Activated naive CD4-positive, alpha-beta T cell treated with anti-CD3 and anti-CD28 coated beads for 36 hours (primary cell): ENCODE data around the gene NFILZ. TPM values are rescaled to one million over a fixed set of nuclear protein-coding genes. Genes with fewer than 3 reads are reported as not detected.
A peak's percentile ranks its signal among the peaks of the same experiment; 100 is the strongest.

Experiments used
- CTCF ChIA-PET: fragments of 350-600 bp; sonication (Branson Sonifier 250); formaldehyde crosslinking; loops from one replicate; lab custom pipeline; 2021; ENCODE audit warnings: antibody characterized with exemption; lab: Charles Lee
- DNase-seq: peaks from one replicate; pipeline ENCODE4 v3.0.0-alpha.2; 2020
- H3K27ac Mint-ChIP-seq: one replicate; pipeline ENCODE4 v1.8.0; 2021; ENCODE audit warnings: mild to moderate bottlenecking, mixed read lengths
- H3K27me3 Mint-ChIP-seq: one replicate; pipeline ENCODE4 v1.8.0; 2021; ENCODE audit warnings: low read depth, mixed read lengths
- H3K36me3 Mint-ChIP-seq: one replicate; pipeline ENCODE4 v1.8.0; 2021; ENCODE audit warnings: low read depth, mixed read lengths
- H3K4me1 Mint-ChIP-seq: one replicate; pipeline ENCODE4 v1.8.0; 2021; ENCODE audit warnings: low read depth, mixed read lengths
- H3K4me3 Mint-ChIP-seq: one replicate; pipeline ENCODE4 v1.8.0; 2021; ENCODE audit warnings: mild to moderate bottlenecking, moderate library complexity, mixed read lengths
- H3K9me3 Mint-ChIP-seq: one replicate; pipeline ENCODE4 v1.8.0; 2021; ENCODE audit warnings: mixed read lengths
- intact Hi-C: fragments of 100-400 bp; cut with micrococcal nuclease; formaldehyde crosslinking; loops from one replicate; pipeline ENCODE4 v1.15.1; 2023
- total RNA-seq, 2 experiments: library from RNA; stranded (reverse); gene quantifications; one replicate each; pipeline ENCODE4 v1.2.3, GENCODE V29; 2021

Gene NFILZ, protein sequence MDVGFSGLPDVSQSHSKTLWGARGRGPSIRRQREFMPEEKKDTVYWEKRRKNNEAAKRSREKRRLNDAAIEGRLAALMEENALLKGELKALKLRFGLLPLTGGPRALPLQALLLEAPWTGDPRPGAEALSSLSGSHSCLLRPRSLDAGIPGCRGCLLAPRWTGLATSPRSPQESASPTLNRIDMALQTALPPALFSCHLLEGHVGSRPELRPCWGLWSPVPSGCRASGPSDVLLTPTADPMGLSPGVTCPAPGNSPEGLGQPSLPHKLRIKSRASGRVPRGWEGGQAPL
- total RNA-seq: not detected

DNA sequence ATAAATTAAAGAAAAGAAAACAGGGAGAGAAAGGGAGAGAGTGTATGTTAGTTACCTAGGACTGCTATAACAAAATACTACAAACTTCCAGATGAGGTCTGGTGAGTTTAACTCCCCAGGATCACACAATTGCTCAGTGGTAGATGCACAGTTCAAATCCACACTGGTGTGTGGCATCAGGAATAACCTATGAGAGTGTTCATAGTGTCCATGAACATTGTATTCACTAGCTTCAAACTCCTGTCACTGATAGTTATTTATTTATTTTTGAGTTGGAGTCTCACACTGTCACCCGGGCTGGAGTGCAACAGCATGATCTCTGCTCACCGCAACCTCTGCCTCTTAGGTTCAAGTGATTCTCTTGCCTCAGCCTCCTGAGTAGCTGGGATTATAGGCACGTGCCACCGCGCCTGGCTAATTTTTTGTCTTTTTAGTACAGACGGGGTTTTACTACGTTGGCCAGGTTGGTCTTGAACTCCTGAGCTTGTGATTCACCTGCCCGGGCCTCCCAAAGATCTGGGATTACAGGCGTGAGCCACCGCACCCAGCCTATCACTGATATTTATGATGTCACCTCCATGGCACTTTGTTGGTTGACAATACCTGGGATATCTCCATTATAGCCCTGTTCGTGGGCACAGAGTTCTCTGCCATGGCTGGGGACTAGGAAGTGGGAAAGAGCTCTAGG, at the start of gene NFILZ:
TSS of gene NFILZ (plus strand) at position 638 of the 688 bp plus-strand sequence. CDS start 46,133 bp downstream, outside the sequence.
- intact Hi-C loops: no loop called here
- peaks cover 2% of the 10 kb centered on the region for H3K4me1 Mint-ChIP-seq
- H3K9me3 Mint-ChIP-seq: no peaks in the 10 kb centered on the region
- no peak within 1 kb of the TSS for H3K4me3 Mint-ChIP-seq
- no peak for DNase-seq
- H3K27ac Mint-ChIP-seq: no peak within 1 kb of the TSS
- no peaks in the 10 kb centered on the region for H3K27me3 Mint-ChIP-seq
- no peaks in the 10 kb centered on the region for H3K36me3 Mint-ChIP-seq
- CTCF ChIA-PET: interaction anchor here (0.7 to 0.9 kb wide), 2 partner anchors 50 to 64 kb away, joined by 3 read pairs; no protein-coding TSS in a partner anchor

GRCh38 chr19:8580710-8581281, 49.6 kb upstream of the NFILZ start:
- Mint-ChIP-seq H3K36me3 (no peaks in the 10 kb centered on the region), H3K27ac (no peak overlapping the region), H3K9me3 (no peaks in the 10 kb centered on the region), H3K4me3 (no peak overlapping the region), H3K4me1 (peaks cover 32% of the 10 kb centered on the region), H3K27me3 (no peaks in the 10 kb centered on the region)
- DNase-seq: peak; percentile 92
- intact Hi-C loops: loop anchor here (1.0 to 2.0 kb wide), 4 partner anchors 43 to 226 kb away; no protein-coding TSS in a partner anchor
- CTCF ChIA-PET: interaction anchor here (0.6 to 7.2 kb wide), 31 partner anchors 14 to 475 kb away, joined by 3 to 103 read pairs (median 4); partner anchors contain the start of genes MARCHF2 and ZNF414

DNA sequence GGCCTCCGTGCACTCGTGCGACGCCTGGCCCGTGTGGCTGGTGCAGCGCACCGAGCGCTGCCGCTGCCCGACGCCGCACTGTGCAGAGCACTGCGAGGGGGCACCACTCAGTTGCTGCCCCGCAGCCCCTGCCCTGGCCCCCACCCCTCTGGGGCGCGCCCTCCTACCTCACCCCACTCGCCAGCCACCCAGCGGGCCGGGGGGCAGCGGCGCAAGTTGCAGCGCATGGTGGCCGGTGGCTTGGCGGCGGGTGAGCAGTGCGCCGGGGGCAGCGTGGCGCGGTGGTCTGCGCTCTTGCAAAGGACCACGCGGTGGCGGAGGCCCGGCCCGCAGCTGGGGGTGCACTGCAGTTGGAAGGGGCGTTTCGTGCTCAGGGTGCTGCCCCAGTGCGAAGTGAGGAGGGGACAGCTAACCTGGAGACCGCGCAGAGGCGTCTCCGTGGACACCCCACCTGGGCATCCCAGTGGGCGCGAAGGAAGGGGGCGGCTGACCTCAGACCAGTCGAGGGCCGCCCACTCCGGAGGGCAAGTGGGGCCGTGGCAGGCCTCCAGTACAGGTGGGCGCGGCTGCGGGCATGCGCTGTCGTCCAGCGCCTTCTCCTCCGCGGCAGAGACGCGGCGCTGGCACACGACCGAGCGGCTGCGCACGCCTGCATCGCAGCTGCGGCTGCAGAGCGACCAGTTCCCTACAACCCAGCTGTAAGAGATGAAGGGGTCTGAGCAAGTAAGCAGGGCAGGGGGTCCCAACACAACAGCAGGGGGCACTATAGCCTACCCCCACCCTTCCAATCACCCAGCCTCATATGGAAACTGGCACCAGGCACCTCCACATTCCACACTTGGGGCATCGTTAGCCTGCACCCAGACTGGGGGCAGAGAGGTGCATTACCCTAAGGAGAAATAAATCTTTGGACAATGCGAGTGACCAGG, 45.2 kb upstream of the NFILZ start:
- intact Hi-C loops: no loop called here

DNA sequence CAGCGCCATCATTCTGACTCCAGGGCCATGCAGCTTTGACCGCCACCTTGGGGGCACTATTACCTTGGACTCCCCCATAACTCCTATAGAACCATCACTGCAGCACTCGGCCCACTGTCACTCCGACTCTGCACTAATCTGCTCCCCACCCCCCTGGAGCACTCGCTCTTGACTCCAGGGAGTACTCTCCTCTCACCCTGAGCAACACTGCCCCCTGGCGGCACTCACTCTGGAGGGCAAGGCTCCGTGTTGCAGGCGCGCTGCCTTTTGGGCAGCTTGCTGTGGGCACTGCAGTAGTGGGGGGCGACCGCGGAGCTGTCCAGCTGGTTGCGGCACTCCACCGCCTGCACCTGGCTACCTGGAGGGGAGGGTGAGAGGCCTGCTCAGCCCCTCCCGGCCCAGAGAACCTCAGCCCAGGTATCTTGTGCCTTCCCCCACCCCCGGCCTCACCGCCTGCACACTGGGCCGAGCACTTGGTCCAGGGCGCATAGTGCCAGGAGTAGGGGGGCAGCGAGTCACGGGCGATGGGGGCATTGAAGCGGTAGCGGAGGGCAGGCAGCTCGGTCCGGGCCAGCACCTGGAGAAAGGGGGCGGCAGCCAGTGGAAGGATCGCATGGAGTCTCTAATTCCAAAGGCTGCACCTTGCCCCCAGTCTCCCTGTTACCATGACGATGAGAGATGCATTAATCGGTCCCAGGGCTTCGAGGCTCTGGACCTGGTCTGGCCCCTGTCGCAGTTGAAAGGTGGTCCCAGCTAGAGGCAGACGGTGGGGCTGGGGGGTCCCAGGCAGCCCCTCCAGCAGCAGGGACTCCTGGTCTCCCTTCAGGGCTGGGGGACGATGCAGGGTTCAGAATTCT, 44.3 kb upstream of the NFILZ start:
- H3K27me3 Mint-ChIP-seq: no peaks in the 10 kb centered on the region
- no peak overlapping the region for H3K27ac Mint-ChIP-seq
- intact Hi-C loops: no loop called here
- no peak overlapping the region for H3K4me3 Mint-ChIP-seq
- H3K9me3 Mint-ChIP-seq: no peaks in the 10 kb centered on the region
- CTCF ChIA-PET: interaction anchor here (0.6 to 1.1 kb wide), 2 partner anchors 10 to 66 kb away, joined by 3 to 5 read pairs; partner anchors contain the start of gene MYO1F
- H3K36me3 Mint-ChIP-seq: no peaks in the 10 kb centered on the region
- peak; percentile 53 for DNase-seq
- no peaks in the 10 kb centered on the region for H3K4me1 Mint-ChIP-seq

More for the DNA sequence above, 45.2 kb upstream of the NFILZ start:
- Mint-ChIP-seq H3K27me3 (no peaks in the 10 kb centered on the region), H3K9me3 (no peaks in the 10 kb centered on the region), H3K27ac (no peak overlapping the region), H3K4me3 (no peak overlapping the region), H3K4me1 (no peaks in the 10 kb centered on the region), H3K36me3 (no peaks in the 10 kb centered on the region)
- no peak for DNase-seq
- CTCF ChIA-PET: interaction anchor here (0.6 kb wide), 1 partner anchor 25 kb away, joined by 4 read pairs; no protein-coding TSS in a partner anchor

DNA sequence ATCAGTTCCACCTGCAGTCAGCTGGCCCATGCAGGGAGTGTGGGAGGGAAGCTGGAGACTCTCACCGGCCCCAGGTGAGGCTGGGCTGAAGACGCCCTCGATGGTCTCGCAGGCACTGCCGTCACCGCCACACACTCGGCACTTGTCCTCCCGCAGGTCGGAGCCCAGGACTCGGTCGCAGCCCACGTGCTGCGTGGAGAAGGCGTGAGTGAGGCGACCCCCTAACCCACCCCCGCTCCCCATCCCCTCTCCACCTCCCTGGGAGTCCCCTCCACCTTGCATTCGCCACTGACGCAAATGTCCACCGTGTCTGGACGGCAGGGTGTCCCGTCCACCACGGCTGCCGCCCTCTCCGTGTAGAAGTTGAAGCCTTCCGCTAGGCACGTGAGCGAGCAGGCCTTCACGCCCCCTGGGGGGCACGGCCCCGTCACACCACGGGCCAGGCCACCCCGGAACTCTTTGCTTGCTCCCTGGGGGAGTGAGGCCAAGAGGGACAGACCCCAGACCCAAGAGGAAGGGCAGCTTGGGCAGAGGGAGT, 41.2 kb upstream of the NFILZ start:
- peaks cover 10% of the 10 kb centered on the region for H3K4me1 Mint-ChIP-seq
- CTCF ChIA-PET: interaction anchor here (2.5 kb wide), 1 partner anchor 10 kb away, joined by 10 read pairs; no protein-coding TSS in a partner anchor
- no peak overlapping the region for H3K27ac Mint-ChIP-seq
- H3K36me3 Mint-ChIP-seq: peaks cover 3% of the 10 kb centered on the region
- no peak overlapping the region for H3K4me3 Mint-ChIP-seq
- no peak for DNase-seq
- no peaks in the 10 kb centered on the region for H3K27me3 Mint-ChIP-seq
- peaks cover 6% of the 10 kb centered on the region for H3K9me3 Mint-ChIP-seq
- intact Hi-C loops: no loop called here

DNA sequence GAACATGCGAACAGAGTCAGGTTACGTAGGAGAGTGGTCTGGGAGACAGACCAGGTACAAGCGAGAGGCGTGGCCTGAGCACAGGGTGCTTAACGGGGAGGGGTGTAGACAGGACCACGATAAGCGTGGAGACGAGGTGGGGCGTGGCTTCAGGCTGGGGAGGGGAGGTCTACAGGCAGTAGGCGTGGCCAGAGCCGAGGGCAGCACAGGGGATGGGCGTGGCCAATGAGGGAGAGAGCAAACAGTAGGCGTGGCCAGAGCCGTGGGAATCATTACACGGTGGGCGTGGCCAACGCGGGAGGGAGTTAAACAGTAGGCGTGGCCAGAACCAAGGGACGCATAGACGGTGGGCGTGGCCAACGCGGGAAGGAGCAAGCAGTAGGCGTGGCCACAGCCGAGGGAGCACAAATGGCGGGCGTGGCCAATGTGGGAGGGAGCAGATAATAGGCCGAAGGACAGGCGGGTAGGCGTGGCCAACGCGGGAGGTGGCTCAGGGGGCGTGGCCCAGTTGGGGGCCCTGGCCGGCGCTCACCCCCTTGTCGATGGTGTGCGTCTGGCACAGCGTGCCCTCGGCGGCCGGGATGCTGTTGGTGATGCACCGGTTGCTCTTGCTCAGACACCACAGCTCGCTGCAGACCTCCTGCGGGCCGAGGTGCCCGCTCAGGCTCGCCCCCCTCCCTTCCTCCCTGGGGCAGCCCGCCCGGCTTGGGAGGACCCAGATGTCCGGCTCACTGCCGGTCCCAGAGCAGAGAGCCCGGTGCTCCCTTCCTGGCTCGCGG, 38.0 kb upstream of the NFILZ start:
- DNase-seq: peak; percentile 98
- intact Hi-C loops: loop anchor here (5.0 kb wide), 1 partner anchor 240 kb away; the partner anchor contains the start of genes MBD3L1 and ZNF558
- Mint-ChIP-seq H3K4me1 (peaks cover 10% of the 10 kb centered on the region), H3K9me3 (peaks cover 10% of the 10 kb centered on the region), H3K27ac (no peak overlapping the region), H3K36me3 (peaks cover 5% of the 10 kb centered on the region), H3K27me3 (no peaks in the 10 kb centered on the region), H3K4me3 (peak overlapping the region; percentile 78)
- CTCF ChIA-PET: interaction anchor here (0.7 to 4.3 kb wide), 5 partner anchors 11 to 62 kb away, joined by 4 to 36 read pairs (median 8); partner anchors contain the start of gene MYO1F

- no peak overlapping the region for H3K27ac Mint-ChIP-seq
- peaks cover 10% of the 10 kb centered on the region for H3K4me1 Mint-ChIP-seq
- H3K27me3 Mint-ChIP-seq: no peaks in the 10 kb centered on the region
- peaks cover 5% of the 10 kb centered on the region for H3K36me3 Mint-ChIP-seq
- DNase-seq: no peak
- H3K9me3 Mint-ChIP-seq: peaks cover 10% of the 10 kb centered on the region
- CTCF ChIA-PET: interaction anchor here (0.6 to 4.3 kb wide), 7 partner anchors 11 to 112 kb away, joined by 3 to 36 read pairs (median 4); partner anchors contain the start of gene MYO1F
- no peak overlapping the region for H3K4me3 Mint-ChIP-seq
- intact Hi-C loops: loop anchor here (5.0 kb wide), 1 partner anchor 238 kb away; the partner anchor contains the start of genes MBD3L1 and ZNF558
Measured at GRCh38 chr19:8593931-8594330, 36.5 kb upstream of the NFILZ start.

GRCh38 chr19:8595651-8596050, 34.8 kb upstream of the NFILZ start:
- CTCF ChIA-PET: interaction anchor here (3.4 to 4.3 kb wide), 2 partner anchors 16 to 19 kb away, joined by 29 to 36 read pairs; partner anchors contain the start of gene MYO1F
- intact Hi-C loops: no loop called here
- no peak overlapping the region for H3K27ac Mint-ChIP-seq

GRCh38 chr19:8596168-8596567, 34.3 kb upstream of the NFILZ start:
- no peak overlapping the region for H3K4me3 Mint-ChIP-seq
- peaks cover 10% of the 10 kb centered on the region for H3K4me1 Mint-ChIP-seq
- peaks cover 10% of the 10 kb centered on the region for H3K9me3 Mint-ChIP-seq
- no peaks in the 10 kb centered on the region for H3K27me3 Mint-ChIP-seq
- H3K27ac Mint-ChIP-seq: no peak overlapping the region
- CTCF ChIA-PET: interaction anchor here (4.3 kb wide), 1 partner anchor 17 kb away, joined by 36 read pairs; the partner anchor contains the start of gene MYO1F
- H3K36me3 Mint-ChIP-seq: peaks cover 5% of the 10 kb centered on the region
- intact Hi-C loops: no loop called here
- no peak for DNase-seq

More at GRCh38 chr19:8595651-8596050, 34.8 kb upstream of the NFILZ start:
- Mint-ChIP-seq H3K4me3 (no peak overlapping the region), H3K4me1 (peaks cover 10% of the 10 kb centered on the region), H3K9me3 (peaks cover 10% of the 10 kb centered on the region), H3K36me3 (peaks cover 5% of the 10 kb centered on the region), H3K27me3 (no peaks in the 10 kb centered on the region)
- DNase-seq: no peak

- CTCF ChIA-PET: interaction anchor here (1.1 kb wide), 1 partner anchor 111 kb away, joined by 3 read pairs; no protein-coding TSS in a partner anchor
Measured at GRCh38 chr19:8600064-8600463, 30.4 kb upstream of the NFILZ start.

More at GRCh38 chr19:8600064-8600463, 30.4 kb upstream of the NFILZ start:
- H3K9me3 Mint-ChIP-seq: no peaks in the 10 kb centered on the region
- intact Hi-C loops: no loop called here
- H3K4me3 Mint-ChIP-seq: no peak overlapping the region
- no peaks in the 10 kb centered on the region for H3K4me1 Mint-ChIP-seq
- DNase-seq: no peak
- peaks cover 15% of the 10 kb centered on the region for H3K36me3 Mint-ChIP-seq
- H3K27ac Mint-ChIP-seq: no peak overlapping the region
- H3K27me3 Mint-ChIP-seq: no peaks in the 10 kb centered on the region
